C4-2B (cell line): ENCODE measurements around the gene IGDCC3.
"Not testable (repeated sequence)": the region's sequence is repeated elsewhere in the genome, so short reads cannot be mapped to it uniquely, and the experiment has no call there.

Experiments used
- ZFX ChIP-seq: fragments of 450-650 bp; IDR thresholded peaks from 2 replicates; pipeline ENCODE4 v1.6.1; 2017
- TF ChIP-seq, protein P1 (sequence below): fragments of 450-650 bp; conservative IDR thresholded peaks from 2 replicates; pipeline ENCODE4 v1.5.1; 2017; ENCODE audit warnings: mild to moderate bottlenecking

DNA sequence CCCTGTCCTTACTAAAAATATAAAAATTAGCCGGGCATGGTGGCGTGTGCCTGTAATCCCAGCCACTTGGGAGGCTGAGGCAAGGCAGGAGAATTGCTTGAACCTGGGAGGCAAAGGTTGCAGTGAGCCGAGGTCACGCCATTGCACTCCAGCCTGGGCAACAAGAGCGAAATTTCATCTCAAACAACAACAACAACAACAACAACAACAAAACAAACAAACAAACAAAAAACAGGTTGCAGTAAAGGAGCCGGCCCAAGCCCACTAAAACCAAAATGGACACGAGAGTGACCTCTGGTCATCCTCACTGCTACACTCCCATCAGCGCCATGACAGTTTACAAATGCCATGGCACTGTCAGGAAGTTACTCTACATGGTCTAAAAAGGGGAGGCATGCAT, 30.0 kb downstream of the IGDCC3 start:
- TF ChIP-seq, protein P1, sequence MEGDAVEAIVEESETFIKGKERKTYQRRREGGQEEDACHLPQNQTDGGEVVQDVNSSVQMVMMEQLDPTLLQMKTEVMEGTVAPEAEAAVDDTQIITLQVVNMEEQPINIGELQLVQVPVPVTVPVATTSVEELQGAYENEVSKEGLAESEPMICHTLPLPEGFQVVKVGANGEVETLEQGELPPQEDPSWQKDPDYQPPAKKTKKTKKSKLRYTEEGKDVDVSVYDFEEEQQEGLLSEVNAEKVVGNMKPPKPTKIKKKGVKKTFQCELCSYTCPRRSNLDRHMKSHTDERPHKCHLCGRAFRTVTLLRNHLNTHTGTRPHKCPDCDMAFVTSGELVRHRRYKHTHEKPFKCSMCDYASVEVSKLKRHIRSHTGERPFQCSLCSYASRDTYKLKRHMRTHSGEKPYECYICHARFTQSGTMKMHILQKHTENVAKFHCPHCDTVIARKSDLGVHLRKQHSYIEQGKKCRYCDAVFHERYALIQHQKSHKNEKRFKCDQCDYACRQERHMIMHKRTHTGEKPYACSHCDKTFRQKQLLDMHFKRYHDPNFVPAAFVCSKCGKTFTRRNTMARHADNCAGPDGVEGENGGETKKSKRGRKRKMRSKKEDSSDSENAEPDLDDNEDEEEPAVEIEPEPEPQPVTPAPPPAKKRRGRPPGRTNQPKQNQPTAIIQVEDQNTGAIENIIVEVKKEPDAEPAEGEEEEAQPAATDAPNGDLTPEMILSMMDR, result not testable (repeated sequence)
- TF ChIP-seq ZFX, result not testable (repeated sequence)
